Measurements from ENCODE around the gene PCK2.

PCK2 gene

DNA sequence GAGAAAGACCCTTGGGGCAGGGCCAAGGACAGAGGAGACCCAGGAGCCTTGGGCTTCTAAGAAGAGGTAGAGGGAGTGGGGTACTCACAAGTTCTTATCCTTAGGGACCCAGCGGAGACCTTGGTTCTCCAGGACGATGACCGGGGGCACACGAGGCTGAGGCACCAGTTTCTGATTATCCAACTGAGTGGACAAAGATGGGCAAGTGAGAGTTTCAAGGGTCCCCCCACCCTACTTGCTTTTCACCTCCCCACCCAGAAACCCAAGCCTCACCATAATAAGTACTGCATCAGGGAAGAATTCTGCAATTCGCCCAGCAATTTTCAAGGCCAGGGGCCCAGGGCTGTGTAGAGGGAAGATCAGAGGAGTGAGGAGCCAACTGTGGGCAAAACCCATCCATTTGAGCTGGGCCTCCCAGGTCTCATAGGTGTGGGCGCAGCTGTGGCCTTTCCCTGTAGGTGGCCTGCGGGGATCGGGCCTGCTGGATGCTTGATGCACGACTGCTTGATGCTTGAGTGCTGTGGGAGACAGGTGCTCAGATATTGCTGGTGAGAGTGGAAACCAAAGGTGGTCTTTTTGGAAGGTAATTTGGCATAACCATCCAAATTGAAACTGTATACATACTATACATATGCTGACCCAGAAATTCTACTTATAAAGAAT lies 45.3 kb downstream of the PCK2 start:
- no peak for DNase-seq

DNA sequence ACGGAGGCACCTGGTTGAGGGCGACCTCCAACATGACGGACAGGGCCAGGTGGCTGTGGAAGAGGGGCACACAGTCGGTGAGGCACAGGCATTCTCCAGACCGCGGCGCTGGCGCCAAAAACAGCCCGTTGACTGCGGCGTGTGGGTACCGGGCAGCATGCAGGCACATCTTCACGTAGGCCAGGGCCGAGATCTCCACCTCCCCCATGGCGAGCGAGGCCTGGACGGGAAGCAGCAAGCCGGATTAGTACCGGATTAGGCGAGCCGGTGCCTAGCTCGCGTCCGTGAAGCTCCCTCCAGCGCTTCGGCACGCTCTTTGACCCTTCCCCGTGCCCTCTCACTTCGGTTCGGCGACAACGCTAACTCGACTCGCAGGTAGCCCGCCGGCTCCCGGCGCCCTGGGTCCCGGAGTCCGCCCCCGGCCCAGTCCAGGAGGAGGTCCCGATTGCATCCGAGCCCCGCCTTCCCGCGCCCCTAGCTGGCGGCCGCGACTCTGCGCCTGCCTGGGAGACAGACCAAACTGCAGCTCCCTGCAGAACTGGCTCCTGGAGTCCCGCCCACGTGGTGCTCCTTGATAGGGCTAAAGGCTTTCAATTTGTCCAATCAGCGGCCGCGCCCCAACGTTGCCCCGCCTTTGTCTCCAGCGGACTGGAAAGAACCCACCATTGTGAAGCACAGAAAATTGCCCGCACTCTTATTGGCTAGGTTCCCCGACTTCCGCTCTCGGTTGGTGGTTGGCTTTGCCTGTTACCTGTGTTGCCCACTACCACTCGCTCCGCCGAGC lies 47.2 kb downstream of the PCK2 start, which contains the start of gene EMC9:
Gene EMC9 (minus strand): TSS at position 495 of the 784 bp plus-strand sequence. CDS start 287 bp downstream, at position 208.
- DNase-seq, result peak; percentile 96 to 99

DNA sequence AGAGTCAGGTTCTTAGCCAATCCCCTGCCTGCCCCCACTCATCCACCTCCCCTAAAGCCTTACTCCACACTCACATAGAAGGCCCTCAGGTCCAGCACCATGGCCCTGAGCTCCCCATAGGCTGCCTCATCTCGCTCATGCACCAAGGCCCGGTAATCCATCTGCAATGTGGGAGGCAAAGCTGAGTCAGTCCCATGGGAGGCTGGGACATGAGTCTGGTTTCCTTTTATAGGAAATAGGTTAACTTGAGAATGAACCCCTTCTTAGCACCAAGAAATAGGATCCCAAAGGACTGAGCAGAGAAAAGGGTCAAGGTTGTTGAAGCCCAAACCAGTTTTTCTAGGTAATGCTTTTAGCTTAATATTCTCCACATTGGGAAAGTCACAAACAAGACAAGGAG lies 49.4 kb downstream of the PCK2 start:
- no peak for DNase-seq

GRCh38 chr14:24144451-24144850 lies 50.3 kb downstream of the PCK2 start:
- no peak for DNase-seq

GRCh38 chr14:24145219-24145618 lies 51.1 kb downstream of the PCK2 start:
- DNase-seq, result no peak

DNA sequence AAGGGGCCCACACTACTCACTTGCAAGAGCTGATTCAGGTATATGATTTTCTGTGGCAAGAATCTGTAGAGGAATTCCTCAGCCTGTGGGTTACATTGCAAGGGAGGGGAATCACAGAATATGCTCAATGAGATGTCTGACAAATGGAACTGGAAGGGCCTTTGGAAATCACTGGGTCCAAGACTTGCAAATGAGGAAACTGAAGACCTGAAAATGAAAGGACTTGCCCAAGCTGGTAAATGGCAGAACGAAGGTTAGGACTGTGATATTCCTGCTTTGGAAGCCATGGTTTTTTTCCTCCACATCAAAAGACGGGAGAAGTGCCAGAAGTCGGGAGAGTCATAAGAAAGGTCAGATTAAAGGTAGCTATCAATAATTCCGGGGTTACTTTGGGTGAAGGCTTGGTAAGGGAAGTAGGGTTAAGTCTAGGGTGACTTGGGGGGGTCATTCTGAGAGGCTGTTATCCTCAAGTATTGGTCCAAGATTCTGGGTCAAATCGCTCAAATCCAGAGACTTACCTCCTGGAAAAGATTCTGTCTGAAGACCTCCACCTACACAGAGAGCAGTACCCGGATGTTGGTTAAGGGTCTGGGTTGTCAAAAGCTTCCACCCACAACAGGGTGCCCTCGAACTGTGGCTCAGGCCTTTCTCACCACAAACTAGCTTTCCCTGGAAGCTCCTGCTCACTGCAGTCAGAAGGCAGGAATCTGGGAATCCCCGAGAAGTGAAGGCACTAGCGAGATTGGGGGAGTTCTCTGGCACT lies 51.8 kb downstream of the PCK2 start:
- DNase-seq, result no peak

DNA sequence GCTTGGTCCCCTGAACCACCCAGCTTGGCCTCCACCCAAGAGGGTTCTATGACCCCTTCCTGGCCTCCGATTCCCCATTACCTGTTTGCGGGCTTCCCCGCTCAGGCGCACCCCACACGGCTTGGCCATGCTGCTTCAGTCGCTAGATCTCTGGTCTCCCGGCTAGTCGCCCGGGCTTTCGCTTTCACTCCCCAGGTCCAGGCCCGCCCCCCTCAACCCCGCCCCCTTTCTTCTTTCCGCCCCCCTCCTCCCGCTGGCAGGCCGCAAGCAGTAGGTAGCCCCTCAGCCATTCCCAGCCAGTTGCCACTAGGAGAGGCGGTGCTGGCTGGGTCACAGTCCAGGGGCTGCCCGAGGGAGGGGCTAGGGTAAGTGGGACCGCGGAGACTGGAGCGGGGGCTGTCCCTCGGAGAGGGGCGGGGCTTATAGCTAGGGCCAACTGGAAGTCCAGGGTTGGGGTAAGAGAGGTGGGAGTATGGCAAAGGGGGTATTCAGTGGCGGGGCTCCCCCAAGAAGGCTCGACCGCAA lies 52.4 kb downstream of the PCK2 start, which contains the start of gene PSME2:
Gene PSME2 (minus strand): TSS at position 158 of the 525 bp plus-strand sequence. CDS start 29 bp downstream, at position 129.
- DNase-seq, result peak in 1 of 2 experiments; percentile 25

GRCh38 chr14:24146978-24147760 lies 53.1 kb downstream of the PCK2 start, which contains the start of gene RNF31:
TSS of gene RNF31 (plus strand) at chr14:24147498. CDS start at chr14:24147699, 201 bp downstream.
- DNase-seq, result peak; percentile 89 to 98

- no peak for DNase-seq
These were observed 53.8 kb downstream of the PCK2 start for GRCh38 chr14:24147761-24148428.

DNA sequence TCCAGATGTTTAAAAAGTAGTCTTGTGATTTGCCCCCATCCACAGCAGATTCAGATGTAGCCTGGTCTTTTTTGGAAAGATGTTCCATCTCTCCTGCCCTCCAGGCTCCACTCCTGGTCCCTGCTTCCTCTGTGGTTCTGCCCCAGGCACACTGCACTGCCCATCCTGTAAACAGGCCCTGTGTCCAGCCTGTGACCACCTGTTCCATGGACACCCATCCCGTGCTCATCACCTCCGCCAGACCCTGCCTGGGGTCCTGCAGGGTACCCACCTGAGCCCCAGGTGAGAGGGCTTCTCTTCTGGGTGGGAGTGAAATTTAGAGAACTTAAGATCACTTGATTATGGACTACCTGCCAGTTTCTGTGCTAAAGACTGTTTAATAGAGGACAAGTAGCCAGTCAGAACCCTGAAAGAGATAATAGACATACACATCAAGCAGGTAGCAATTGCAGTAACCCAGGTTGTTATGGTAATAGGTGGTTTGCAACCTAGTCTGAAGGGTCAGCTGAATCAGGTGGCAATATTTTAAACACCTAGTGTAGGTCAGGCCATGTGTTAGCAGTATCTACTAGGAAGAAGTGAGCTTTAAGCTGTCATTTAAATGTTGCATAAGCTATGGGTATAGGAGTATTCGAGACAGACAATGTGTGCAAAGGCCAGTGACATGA lies 55.3 kb downstream of the PCK2 start:
- no peak for DNase-seq

DNA sequence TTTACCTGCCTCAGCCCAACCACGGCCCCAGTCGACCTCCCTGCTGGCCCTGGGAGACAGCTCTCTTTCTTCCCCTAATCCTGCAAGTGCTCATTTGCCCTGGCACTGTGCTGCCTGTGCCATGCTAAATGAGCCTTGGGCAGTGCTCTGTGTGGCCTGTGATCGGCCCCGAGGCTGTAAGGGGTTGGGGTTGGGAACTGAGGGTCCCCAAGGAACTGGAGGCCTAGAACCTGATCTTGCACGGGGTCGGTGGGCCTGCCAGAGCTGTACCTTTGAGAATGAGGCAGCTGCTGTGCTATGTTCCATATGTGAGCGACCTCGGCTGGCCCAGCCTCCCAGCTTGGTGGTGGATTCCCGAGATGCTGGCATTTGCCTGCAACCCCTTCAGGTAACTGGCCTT lies 56.0 kb downstream of the PCK2 start:
- DNase-seq, result no peak

DNA sequence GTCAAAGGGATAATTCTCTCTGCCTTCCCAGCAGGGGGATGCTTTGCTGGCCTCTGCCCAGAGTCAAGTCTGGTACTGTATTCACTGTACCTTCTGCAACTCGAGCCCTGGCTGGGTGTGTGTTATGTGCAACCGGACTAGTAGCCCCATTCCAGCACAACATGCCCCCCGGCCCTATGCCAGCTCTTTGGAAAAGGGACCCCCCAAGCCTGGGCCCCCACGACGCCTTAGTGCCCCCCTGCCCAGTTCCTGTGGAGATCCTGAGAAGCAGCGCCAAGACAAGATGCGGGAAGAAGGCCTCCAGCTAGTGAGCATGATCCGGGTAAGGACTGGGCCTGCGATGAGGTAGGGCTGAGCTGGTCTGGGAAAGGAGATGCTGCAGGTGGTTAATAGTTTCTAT lies 56.5 kb downstream of the PCK2 start:
- no peak for DNase-seq

GRCh38 chr14:24150993-24151392 lies 56.9 kb downstream of the PCK2 start:
- no peak for DNase-seq

- DNase-seq, result no peak
These were observed 57.4 kb downstream of the PCK2 start for GRCh38 chr14:24151404-24152080.
